Caco-2 (cell line): Measurements from ENCODE around the gene SORL1. TPM values are rescaled to one million over a fixed set of nuclear protein-coding genes. Genes with fewer than 3 reads are reported as not detected.

ENCODE experiments used
- BruUV-seq: library from RNA; stranded (reverse); fragments of 400-500 nt; replicated peaks from 2 replicates; lab custom pipeline; 2021; lab: Mats Ljungman, UMichigan
- CTCF ChIA-PET: fragments of 300-600 bp; sonication (Branson Sonifier 250); formaldehyde crosslinking; loops from one replicate; lab custom pipeline; 2022; ENCODE audit warnings: antibody characterized with exemption; lab: Charles Lee
- POLR2A ChIA-PET: fragments of 300-600 bp; sonication (Branson Sonifier 250); formaldehyde crosslinking; loops from one replicate; lab custom pipeline; 2022; ENCODE audit warnings: antibody characterized with exemption; lab: Charles Lee
- DNase-seq, 2 experiments: peaks; one replicate each; pipeline versions ENCODE4 v3.0.0 to v3.0.0-alpha.2; 2020 to 2022
- H3K27me3 ChIP-seq: replicated peaks from 2 replicates; pipeline ENCODE4 v1.6.0; 2011; ENCODE audit warnings: low read length; ENCODE audit not compliant: control insufficient read depth, insufficient read depth
- H3K36me3 ChIP-seq: 2 replicates; pipeline ENCODE4 v1.5.1; 2011; ENCODE audit warnings: low read length; ENCODE audit not compliant: control insufficient read depth, insufficient read depth
- H3K4me1 ChIP-seq: fragments of 250-450 bp; sonication (Bioruptor Pico); 2 replicates; pipeline ENCODE4 v1.5.1; 2020; ENCODE audit warnings: mild to moderate bottlenecking
- H3K4me3 ChIP-seq: 2 replicates; pipeline ENCODE4 v1.5.1; 2011; ENCODE audit warnings: low read depth, mild to moderate bottlenecking, control low read depth, low read length
- H3K9me3 ChIP-seq: fragments of 250-450 bp; sonication (Bioruptor Pico); 2 replicates; pipeline ENCODE4 v1.5.1; 2020; ENCODE audit warnings: mild to moderate bottlenecking, moderate library complexity
- H3K27ac Mint-ChIP-seq: one replicate; pipeline ENCODE4 v1.8.0; 2022; ENCODE audit warnings: mixed read lengths; ENCODE audit not compliant: unreplicated experiment
- H3K27me3 Mint-ChIP-seq: one replicate; pipeline ENCODE4 v1.8.0; 2022; ENCODE audit warnings: mixed read lengths; ENCODE audit not compliant: insufficient read depth, unreplicated experiment
- H3K36me3 Mint-ChIP-seq: one replicate; pipeline ENCODE4 v1.8.0; 2022; ENCODE audit warnings: mild to moderate bottlenecking, mixed read lengths; ENCODE audit not compliant: insufficient read depth, unreplicated experiment
- H3K4me1 Mint-ChIP-seq: one replicate; pipeline ENCODE4 v1.8.0; 2022; ENCODE audit warnings: low read depth, mixed read lengths; ENCODE audit not compliant: unreplicated experiment
- H3K4me3 Mint-ChIP-seq: one replicate; pipeline ENCODE4 v1.8.0; 2022; ENCODE audit warnings: mild to moderate bottlenecking, moderate library complexity, mixed read lengths; ENCODE audit not compliant: unreplicated experiment
- H3K9me3 Mint-ChIP-seq: one replicate; pipeline ENCODE4 v1.8.0; 2022; ENCODE audit warnings: mixed read lengths; ENCODE audit not compliant: unreplicated experiment
- CTCF ChIP-seq, 2 experiments: fragments of 200-600 bp in 1 of 2; IDR thresholded peaks; 1 replicate in 1 of 2; 2 replicates in 1 of 2; pipeline versions ENCODE4 v1.5.1 to v1.8.0; 2011 to 2022; ENCODE audit warnings: antibody characterized with exemption in 1 of 2, control low read depth in 1 of 2, inconsistent platforms in 1 of 2, low read depth in 1 of 2, low read length in 1 of 2, mild to moderate bottlenecking in 1 of 2, moderate library complexity in 1 of 2; ENCODE audit not compliant: insufficient read depth in 1 of 2, severe bottlenecking in 1 of 2, unreplicated experiment in 1 of 2
- intact Hi-C: fragments of 100-400 bp; cut with micrococcal nuclease; formaldehyde crosslinking; loops from one replicate; pipeline ENCODE4 v1.10.0; 2022; ENCODE audit not compliant: unreplicated experiment
- total RNA-seq: library from RNA; stranded (reverse); gene quantifications from 2 replicates; pipeline ENCODE4 v1.2.3, GENCODE V29; 2022

The SORL1 gene
- total RNA-seq, 1 experiment from 2014 or later, result 26.3 TPM

- H3K36me3 ChIP-seq, result peaks cover 4% of the 10 kb centered on the region
- DNase-seq, result no peak
- intact Hi-C loops, result no loop called here
- Mint-ChIP-seq H3K4me3 (no peak overlapping the region), H3K36me3 (peaks cover 1% of the 10 kb centered on the region), H3K9me3 (peaks cover 12% of the 10 kb centered on the region), H3K27ac (no peak overlapping the region), H3K4me1 (no peaks in the 10 kb centered on the region), H3K27me3 (no peaks in the 10 kb centered on the region)
- H3K4me3 ChIP-seq, result no peak overlapping the region
- no peak for TF ChIP-seq CTCF (IDR thresholded peaks at IDR 0.05; ENCODE audit: insufficient read depth in 1 of 2, low read depth in 1 of 2, low read length in 1 of 2, severe bottlenecking in 1 of 2, unreplicated experiment in 1 of 2)
- no peaks in the 10 kb centered on the region for H3K27me3 ChIP-seq
- no peaks in the 10 kb centered on the region for H3K9me3 ChIP-seq
- H3K4me1 ChIP-seq, result no peaks in the 10 kb centered on the region
- ChIA-PET POLR2A (interaction anchor here (0.6 kb wide), 1 partner anchor 98 kb away, joined by 8 read pairs; no protein-coding TSS in a partner anchor), CTCF (no interaction called here)
- BruUV-seq, result no TSS peak
Observed at GRCh38 chr11:121525376-121525775, 73.3 kb downstream of the SORL1 start.

DNA sequence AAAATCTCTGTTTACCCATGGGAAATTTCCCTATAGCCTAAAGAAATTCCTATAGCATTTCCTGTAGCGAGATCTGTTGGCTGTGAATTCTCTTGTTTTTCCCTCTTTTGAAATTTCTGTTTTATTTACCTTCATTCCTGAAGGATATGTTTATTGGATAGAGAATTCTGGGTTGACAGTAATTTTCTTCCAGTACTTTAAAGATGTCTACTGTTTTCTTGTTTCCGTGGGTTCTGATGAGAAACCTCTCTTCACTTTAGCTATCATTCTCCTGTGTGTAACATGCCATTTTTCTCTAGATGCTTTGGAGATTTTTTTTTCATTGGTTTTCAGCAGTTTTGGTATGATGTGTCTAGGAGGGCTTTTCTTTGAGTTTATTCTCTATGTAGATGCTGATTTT lies 78.1 kb downstream of the SORL1 start:
- DNase-seq, result no peak
- no peak for TF ChIP-seq CTCF (IDR thresholded peaks at IDR 0.05; ENCODE audit: insufficient read depth in 1 of 2, low read depth in 1 of 2, low read length in 1 of 2, severe bottlenecking in 1 of 2, unreplicated experiment in 1 of 2)
- H3K4me3 Mint-ChIP-seq, result no peak overlapping the region
- POLR2A ChIA-PET, result no interaction called here
- H3K9me3 Mint-ChIP-seq, result peaks cover 19% of the 10 kb centered on the region
- H3K4me1 Mint-ChIP-seq, result peaks cover 3% of the 10 kb centered on the region
- no TSS peak for BruUV-seq
- CTCF ChIA-PET, result no interaction called here
- no peaks in the 10 kb centered on the region for H3K27me3 ChIP-seq
- H3K4me1 ChIP-seq, result no peaks in the 10 kb centered on the region
- H3K36me3 ChIP-seq, result peaks cover 2% of the 10 kb centered on the region; the same call in 1 of the 2 replicates
- no peak overlapping the region for H3K27ac Mint-ChIP-seq
- no peaks in the 10 kb centered on the region for H3K9me3 ChIP-seq
- intact Hi-C loops, result loop anchor here (5.0 kb wide), 1 partner anchor 78 kb away; the partner anchor contains the start of genes SORL1 and SORL1-AS1
- H3K4me3 ChIP-seq, result no peak overlapping the region
- no peaks in the 10 kb centered on the region for H3K27me3 Mint-ChIP-seq
- H3K36me3 Mint-ChIP-seq, result peaks cover 11% of the 10 kb centered on the region

GRCh38 chr11:121533601-121534000 lies 81.5 kb downstream of the SORL1 start:
- DNase-seq, result no peak
- H3K36me3 ChIP-seq, result no peaks in the 10 kb centered on the region
- CTCF ChIA-PET, result no interaction called here
- Mint-ChIP-seq H3K27me3 (no peaks in the 10 kb centered on the region), H3K4me3 (no peak overlapping the region), H3K36me3 (peaks cover 12% of the 10 kb centered on the region), H3K27ac (no peak overlapping the region), H3K4me1 (peaks cover 5% of the 10 kb centered on the region), H3K9me3 (peaks cover 19% of the 10 kb centered on the region)
- H3K4me3 ChIP-seq, result no peak overlapping the region
- H3K27me3 ChIP-seq, result no peaks in the 10 kb centered on the region
- POLR2A ChIA-PET, result interaction anchor here (0.6 kb wide), 1 partner anchor 82 kb away, joined by 3 read pairs; no protein-coding TSS in a partner anchor
- no TSS peak for BruUV-seq
- H3K4me1 ChIP-seq, result no peaks in the 10 kb centered on the region
- H3K9me3 ChIP-seq, result no peaks in the 10 kb centered on the region
- intact Hi-C loops, result loop anchor here (5.0 kb wide), 1 partner anchor 81 kb away; the partner anchor contains the start of genes SORL1 and SORL1-AS1
- TF ChIP-seq CTCF (IDR thresholded peaks at IDR 0.05; ENCODE audit: insufficient read depth in 1 of 2, low read depth in 1 of 2, low read length in 1 of 2, severe bottlenecking in 1 of 2, unreplicated experiment in 1 of 2), result no peak
